Thoracic aorta (tissue), 2 donors: ENCODE data around the gene KIF5C. TPM values are rescaled to one million over a fixed set of nuclear protein-coding genes. Genes with fewer than 3 reads are reported as not detected.

Source experiments
- ATAC-seq: fragments of 150-250 bp; one replicate; pipeline ENCODE4 v1.8.0; 2017; ENCODE audit warnings: low read depth; ENCODE audit not compliant: insufficient number of reproducible peaks, low FRiP score
- DNase-seq: peaks from one replicate; pipeline ENCODE4 v3.0.0-alpha.2; 2020; ENCODE audit warnings: low spot score
- H3K27ac ChIP-seq, 2 donors: fragments of 200-600 bp; sonication (generic); 1 replicate in 1 of 2; 2 replicates in 1 of 2; pipeline ENCODE4 v1.5.1; 2016; ENCODE audit warnings: mild to moderate bottlenecking in 2 of 2, moderate library complexity in 2 of 2
- H3K27me3 ChIP-seq: fragments of 200-600 bp; sonication (generic); replicated peaks from 2 replicates; pipeline ENCODE4 v1.6.0; 2016; ENCODE audit warnings: mild to moderate bottlenecking; ENCODE audit not compliant: insufficient read depth
- H3K36me3 ChIP-seq: fragments of 200-600 bp; sonication (generic); one replicate; pipeline ENCODE4 v1.5.1; 2016
- H3K4me1 ChIP-seq, 2 donors: fragments of 200-600 bp; sonication (generic); 1 replicate in 1 of 2; 2 replicates in 1 of 2; pipeline versions ENCODE4 v1.5.1 to v1.6.0; 2016; ENCODE audit warnings: low read depth in 2 of 2, mild to moderate bottlenecking in 1 of 2; ENCODE audit not compliant: control insufficient read depth in 1 of 2
- H3K4me3 ChIP-seq: fragments of 200-600 bp; sonication (generic); 2 replicates; pipeline ENCODE4 v1.5.1; 2016; ENCODE audit warnings: mild to moderate bottlenecking
- H3K9me3 ChIP-seq: fragments of 200-600 bp; sonication (generic); 2 replicates; pipeline ENCODE4 v1.5.1; 2016
- CTCF ChIP-seq: fragments of 200-600 bp; sonication (generic); IDR thresholded peaks from one replicate; pipeline ENCODE4 v1.5.1; 2019; ENCODE audit warnings: antibody characterized with exemption
- total RNA-seq, 2 donors: library from RNA; depleted of rRNA; stranded (reverse); fragments of >200 nt; gene quantifications; one replicate each; pipeline versions ENCODE4 v1.1.0 to v1.2.3, GENCODE V29; 2016

KIF5C gene
- total RNA-seq, 2 donors from 2014 or later: 4.5 to 7.3 TPM

GRCh38 chr2:148903294-148903693 is 28.3 kb downstream of the KIF5C start:
- no peaks in the 10 kb centered on the region for H3K4me1 ChIP-seq
- no peak for ATAC-seq
- no peak for DNase-seq
- no peak overlapping the region for H3K27ac ChIP-seq
- no peak for TF ChIP-seq CTCF
- H3K36me3 ChIP-seq: no peaks in the 10 kb centered on the region
- H3K9me3 ChIP-seq: no peaks in the 10 kb centered on the region
- no peaks in the 10 kb centered on the region for H3K27me3 ChIP-seq
- no peak overlapping the region for H3K4me3 ChIP-seq

- no peak for TF ChIP-seq CTCF
- ATAC-seq (no peak), DNase-seq (no peak)
- H3K4me3 ChIP-seq: no peak overlapping the region
- no peaks in the 10 kb centered on the region for H3K36me3 ChIP-seq
- no peak overlapping the region for H3K27ac ChIP-seq
- H3K27me3 ChIP-seq: no peaks in the 10 kb centered on the region
- H3K4me1 ChIP-seq: no peaks in the 10 kb centered on the region
- H3K9me3 ChIP-seq: no peaks in the 10 kb centered on the region
Observed at GRCh38 chr2:148903979-148904378, 29.0 kb downstream of the KIF5C start.

- H3K27ac ChIP-seq: no peak overlapping the region
- ATAC-seq (no peak), DNase-seq (no peak)
- H3K36me3 ChIP-seq: no peaks in the 10 kb centered on the region
- no peaks in the 10 kb centered on the region for H3K4me1 ChIP-seq
- no peak for TF ChIP-seq CTCF
- H3K27me3 ChIP-seq: no peaks in the 10 kb centered on the region
- H3K9me3 ChIP-seq: no peaks in the 10 kb centered on the region
- H3K4me3 ChIP-seq: no peak overlapping the region
Observed at GRCh38 chr2:148906124-148906523, 31.1 kb downstream of the KIF5C start.

- no peaks in the 10 kb centered on the region for H3K9me3 ChIP-seq
- DNase-seq (no peak), ATAC-seq (no peak)
- H3K4me3 ChIP-seq: no peak overlapping the region
- no peak for TF ChIP-seq CTCF
- H3K27ac ChIP-seq: no peak overlapping the region
- no peaks in the 10 kb centered on the region for H3K36me3 ChIP-seq
- H3K4me1 ChIP-seq: no peaks in the 10 kb centered on the region
- H3K27me3 ChIP-seq: no peaks in the 10 kb centered on the region
Observed at GRCh38 chr2:148907085-148907785, 32.2 kb downstream of the KIF5C start.

- H3K27ac ChIP-seq: no peak overlapping the region
- no peaks in the 10 kb centered on the region for H3K4me1 ChIP-seq
- TF ChIP-seq CTCF: no peak
- no peaks in the 10 kb centered on the region for H3K9me3 ChIP-seq
- no peak overlapping the region for H3K4me3 ChIP-seq
- no peaks in the 10 kb centered on the region for H3K27me3 ChIP-seq
- ATAC-seq (no peak), DNase-seq (no peak)
- no peaks in the 10 kb centered on the region for H3K36me3 ChIP-seq
Observed at GRCh38 chr2:148909114-148909513, 34.1 kb downstream of the KIF5C start.
